22Rv1 (cell line): Measurements from ENCODE around the gene FHOD1.

Experiments used
- ZFX ChIP-seq: fragments of 450-650 bp; IDR thresholded peaks from 2 replicates; pipeline ENCODE4 v1.6.1; 2017; ENCODE audit warnings: antibody characterized with exemption, borderline replicate concordance
- TF ChIP-seq, protein P1 (sequence below): fragments of 450-650 bp; IDR thresholded peaks from 2 replicates; pipeline ENCODE4 v1.5.1; 2017; ENCODE audit warnings: mild to moderate bottlenecking

DNA sequence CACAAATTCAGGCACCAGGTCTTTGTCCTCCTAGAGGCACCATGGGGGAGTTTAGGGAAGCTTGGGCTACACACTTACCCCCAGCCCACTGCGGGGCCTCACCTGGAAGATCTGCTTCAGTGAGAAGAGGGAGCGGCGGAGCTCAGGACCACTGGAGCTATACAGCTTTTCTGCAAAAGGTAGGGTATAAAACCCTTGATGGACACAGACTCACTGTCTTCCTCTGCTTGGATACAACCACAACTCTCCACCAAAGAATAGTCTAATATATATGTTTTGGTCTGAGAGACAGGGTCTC is 9.1 kb downstream of the FHOD1 start:
- TF ChIP-seq, protein P1, sequence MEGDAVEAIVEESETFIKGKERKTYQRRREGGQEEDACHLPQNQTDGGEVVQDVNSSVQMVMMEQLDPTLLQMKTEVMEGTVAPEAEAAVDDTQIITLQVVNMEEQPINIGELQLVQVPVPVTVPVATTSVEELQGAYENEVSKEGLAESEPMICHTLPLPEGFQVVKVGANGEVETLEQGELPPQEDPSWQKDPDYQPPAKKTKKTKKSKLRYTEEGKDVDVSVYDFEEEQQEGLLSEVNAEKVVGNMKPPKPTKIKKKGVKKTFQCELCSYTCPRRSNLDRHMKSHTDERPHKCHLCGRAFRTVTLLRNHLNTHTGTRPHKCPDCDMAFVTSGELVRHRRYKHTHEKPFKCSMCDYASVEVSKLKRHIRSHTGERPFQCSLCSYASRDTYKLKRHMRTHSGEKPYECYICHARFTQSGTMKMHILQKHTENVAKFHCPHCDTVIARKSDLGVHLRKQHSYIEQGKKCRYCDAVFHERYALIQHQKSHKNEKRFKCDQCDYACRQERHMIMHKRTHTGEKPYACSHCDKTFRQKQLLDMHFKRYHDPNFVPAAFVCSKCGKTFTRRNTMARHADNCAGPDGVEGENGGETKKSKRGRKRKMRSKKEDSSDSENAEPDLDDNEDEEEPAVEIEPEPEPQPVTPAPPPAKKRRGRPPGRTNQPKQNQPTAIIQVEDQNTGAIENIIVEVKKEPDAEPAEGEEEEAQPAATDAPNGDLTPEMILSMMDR: no peak
- TF ChIP-seq ZFX: no peak
